Glomerular endothelial cell (primary cell): ENCODE measurements around the gene ESRRA. TPM values are rescaled to one million over a fixed set of nuclear protein-coding genes. Genes with fewer than 3 reads are reported as not detected.

ENCODE experiments used
- DNase-seq: peaks from one replicate; pipeline ENCODE4 v3.0.0-alpha.2; 2011; ENCODE audit warnings: low read depth, low spot score; ENCODE audit errors: extremely low read depth
- total RNA-seq: library from RNA; depleted of rRNA; stranded (reverse); fragments of >200 nt; gene quantifications from 2 replicates; pipeline ENCODE4 v1.2.3, GENCODE V29; 2015

ESRRA gene
- 46.9 and 47.2 TPM in 2 replicates for total RNA-seq

DNA sequence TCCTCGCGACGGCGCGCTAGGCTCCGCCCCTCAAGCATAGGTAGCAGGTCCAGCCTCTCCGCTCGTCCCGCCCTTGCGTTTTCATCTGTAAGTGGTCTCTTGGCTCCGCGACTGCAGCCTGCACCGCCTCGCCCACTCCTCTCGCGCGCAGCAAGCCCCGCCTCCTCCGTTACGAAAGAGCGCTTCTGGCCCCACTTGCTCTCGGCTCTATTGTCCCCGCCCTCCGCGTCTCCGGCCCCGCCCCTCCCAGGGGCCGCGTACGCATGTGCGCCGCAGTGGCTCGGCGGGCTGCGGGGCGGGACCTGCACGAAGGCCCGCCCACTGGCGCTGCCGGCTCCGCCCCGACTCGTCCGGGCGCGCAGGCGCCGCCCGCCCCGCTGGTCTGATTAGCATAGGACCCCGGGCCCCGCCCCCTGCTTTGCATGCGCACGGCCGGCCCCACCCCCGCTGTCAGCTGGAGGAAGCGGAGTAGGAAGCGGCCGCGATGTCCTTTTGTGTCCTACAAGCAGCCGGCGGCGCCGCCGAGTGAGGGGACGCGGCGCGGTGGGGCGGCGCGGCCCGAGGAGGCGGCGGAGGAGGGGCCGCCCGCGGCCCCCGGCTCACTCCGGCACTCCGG is at the start of gene ESRRA:
ESRRA (plus strand) TSS at position 450 of the 616 bp plus-strand sequence. CDS start 1,656 bp downstream, outside the sequence.
- no peak for DNase-seq

GRCh38 chr11:64256300-64256699 is 49.0 kb upstream of the ESRRA start:
- DNase-seq = no peak

DNA sequence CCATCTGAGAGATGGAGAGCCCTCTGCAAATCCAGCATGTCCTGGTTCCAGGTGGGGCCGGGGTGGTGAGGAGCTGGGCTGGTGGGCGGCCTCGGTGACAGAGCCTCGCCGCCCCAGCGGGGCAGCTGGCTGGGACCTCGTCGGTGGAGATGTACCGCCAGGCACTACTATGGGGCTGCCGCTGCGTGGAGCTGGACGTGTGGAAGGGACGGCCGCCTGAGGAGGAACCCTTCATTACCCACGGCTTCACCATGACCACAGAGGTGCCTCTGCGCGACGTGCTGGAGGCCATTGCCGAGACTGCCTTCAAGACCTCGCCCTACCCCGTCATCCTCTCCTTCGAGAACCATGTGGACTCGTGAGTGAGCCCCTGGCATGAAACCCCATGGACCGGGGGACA is 47.0 kb upstream of the ESRRA start:
- no peak for DNase-seq

- DNase-seq = no peak
Measured at GRCh38 chr11:64258946-64259532, 46.3 kb upstream of the ESRRA start.

GRCh38 chr11:64259533-64260067 is 45.7 kb upstream of the ESRRA start:
- DNase-seq = no peak

DNA sequence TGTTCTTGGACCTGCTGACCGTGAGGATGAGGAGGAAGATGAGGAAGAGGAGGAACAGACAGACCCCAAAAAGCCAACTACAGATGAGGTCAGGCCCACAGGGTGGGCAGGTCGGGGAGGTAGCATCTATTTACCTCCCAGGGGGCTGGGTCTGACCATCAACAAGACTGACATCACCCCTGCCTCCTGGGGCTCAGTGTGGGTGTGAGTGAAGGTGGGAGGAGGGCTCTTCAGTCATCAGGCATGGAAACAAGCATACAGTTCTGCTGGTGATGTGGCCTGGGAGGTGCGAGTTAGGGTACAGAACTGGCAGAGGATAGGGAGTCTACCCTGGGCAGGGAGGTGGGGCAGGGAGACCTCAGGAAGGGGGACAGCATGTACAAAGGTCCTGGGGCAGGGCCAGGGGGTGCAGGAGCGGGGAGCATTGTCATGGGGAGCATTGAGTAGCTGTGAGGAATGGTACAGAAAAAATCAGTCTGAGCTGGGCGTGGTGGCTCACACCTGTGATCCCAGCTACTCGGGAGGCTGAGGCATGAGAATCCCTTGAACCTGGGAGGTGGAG is 45.1 kb upstream of the ESRRA start:
- no peak for DNase-seq

DNA sequence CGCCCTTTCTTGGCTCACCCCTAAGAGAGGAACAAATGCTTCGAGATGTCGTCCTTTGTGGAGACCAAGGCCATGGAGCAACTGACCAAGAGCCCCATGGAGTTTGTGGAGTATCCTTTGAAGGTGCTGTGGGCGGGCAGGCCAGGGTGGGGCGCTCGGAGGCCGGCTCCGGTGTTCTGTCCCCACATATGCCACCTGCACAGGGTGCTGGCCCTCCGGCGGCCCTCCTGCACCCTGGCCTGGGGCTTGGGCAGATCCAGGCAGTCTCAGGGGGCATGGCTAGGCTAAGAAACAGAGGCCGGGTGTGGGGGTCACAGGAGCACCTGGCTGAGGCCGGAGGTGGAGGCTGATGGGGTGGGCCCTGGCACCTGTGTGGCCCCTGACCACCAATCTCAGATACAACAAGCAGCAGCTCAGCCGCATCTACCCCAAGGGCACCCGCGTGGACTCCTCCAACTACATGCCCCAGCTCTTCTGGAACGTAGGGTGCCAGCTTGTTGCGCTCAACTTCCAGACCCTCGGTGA is 43.7 kb upstream of the ESRRA start:
- DNase-seq = no peak

DNA sequence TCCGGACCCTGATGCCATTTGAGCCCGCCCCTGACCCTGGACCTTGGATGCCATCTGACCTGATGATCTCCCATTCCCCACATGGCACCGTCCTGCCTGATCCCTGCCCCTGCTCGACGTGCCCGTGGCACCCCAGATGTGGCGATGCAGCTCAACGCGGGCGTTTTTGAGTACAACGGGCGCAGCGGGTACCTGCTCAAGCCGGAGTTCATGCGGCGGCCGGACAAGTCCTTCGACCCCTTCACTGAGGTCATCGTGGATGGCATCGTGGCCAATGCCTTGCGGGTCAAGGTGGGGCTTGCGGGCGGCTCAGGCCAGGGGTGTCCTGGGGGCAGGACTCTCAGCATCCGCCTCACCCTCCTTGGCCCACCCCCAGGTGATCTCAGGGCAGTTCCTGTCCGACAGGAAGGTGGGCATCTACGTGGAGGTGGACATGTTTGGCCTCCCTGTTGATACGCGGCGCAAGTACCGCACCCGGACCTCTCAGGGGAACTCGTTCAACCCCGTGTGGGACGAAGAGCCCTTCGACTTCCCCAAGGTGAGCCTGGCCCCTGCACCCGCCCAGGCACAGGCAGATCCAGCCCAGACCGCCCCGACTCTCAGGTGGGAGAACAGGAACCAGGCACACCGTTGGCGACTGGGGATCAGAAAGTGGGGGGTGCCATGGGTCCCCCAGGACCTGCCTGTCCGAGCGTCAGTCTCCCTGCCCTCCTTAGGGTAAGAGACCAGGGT is 42.9 kb upstream of the ESRRA start:
- no peak for DNase-seq

DNA sequence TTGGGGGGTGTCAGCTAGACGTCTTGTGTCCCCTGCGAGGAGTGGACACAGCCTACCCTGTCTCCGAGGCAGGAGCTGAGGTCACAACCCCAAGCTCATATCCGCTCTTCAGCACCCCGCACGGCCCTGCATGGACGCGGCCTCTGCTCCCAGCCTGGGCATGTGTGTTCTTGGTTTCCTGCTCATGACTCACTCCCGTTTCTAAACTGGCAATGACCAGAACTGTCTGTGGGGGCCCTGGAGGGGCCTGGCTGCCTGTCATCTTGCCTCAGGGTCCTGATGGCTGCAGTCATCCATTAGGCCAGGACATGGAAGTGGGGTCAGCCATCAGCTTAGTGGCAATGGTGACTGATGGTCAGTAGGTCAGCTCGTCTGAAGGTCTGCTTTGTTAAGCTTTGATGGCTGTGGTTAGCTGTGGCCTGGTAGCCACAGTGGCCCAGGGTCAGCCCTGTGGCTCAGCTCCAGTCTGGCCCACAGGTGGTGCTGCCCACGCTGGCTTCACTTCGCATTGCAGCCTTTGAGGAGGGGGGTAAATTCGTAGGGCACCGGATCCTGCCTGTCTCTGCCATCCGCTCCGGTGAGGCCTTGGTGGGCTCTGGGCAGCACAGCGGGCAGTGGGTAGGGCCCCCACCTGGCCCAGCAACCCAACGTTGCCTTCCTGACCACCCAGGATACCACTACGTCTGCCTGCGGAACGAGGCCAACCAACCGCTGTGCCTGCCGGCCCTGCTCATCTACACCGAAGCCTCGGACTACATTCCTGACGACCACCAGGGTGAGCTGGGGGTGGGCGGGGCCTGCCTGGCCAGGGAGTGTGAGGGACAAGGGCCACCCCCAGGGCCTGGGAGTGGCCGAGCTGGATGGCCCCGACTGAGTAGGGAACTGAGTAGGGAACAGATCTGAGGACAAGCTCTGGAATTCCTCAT is 42.0 kb upstream of the ESRRA start:
- DNase-seq = no peak

GRCh38 chr11:64263947-64264317 is 41.4 kb upstream of the ESRRA start:
- no peak for DNase-seq

- DNase-seq = no peak
Measured at GRCh38 chr11:64264371-64264852, 40.9 kb upstream of the ESRRA start.

DNA sequence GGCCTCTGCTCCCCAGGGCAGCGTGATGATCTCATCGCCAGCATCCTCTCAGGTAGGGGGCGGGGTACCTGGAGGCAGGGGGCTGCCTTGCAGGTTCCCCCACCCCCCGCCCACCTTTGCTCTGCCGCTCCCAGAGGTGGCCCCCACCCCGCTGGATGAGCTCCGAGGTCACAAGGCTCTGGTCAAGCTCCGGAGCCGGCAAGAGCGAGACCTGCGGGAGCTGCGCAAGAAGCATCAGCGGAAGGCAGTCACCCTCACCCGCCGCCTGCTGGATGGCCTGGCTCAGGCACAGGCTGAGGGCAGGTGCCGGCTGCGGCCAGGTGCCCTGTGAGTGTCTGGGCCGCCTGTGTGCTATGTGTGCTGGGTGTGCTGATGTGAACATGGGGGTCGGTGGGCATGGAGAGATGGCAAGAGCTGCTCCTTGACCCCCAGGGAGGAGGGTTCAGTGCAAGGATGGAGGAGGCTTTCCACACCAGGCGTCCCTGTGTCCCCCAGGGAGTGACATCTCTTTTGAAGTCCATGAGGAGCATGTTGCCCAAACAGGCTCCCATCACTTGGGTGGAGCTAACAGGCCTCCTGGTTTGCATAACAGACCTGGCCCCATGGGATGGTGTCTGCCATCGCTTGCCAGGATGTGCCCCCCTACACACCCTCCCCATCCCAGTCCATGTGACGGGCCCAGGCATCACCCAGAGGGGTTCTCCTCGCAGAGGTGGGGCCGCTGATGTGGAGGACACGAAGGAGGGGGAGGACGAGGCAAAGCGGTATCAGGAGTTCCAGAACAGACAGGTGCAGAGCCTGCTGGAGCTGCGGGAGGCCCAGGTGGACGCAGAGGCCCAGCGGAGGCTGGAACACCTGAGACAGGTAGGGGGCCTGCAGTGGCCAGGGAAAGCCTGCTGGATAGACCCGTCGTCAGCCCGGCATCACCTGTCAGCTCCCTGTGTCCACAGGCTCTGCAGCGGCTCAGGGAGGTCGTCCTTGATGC is 39.9 kb upstream of the ESRRA start:
- DNase-seq = no peak

DNA sequence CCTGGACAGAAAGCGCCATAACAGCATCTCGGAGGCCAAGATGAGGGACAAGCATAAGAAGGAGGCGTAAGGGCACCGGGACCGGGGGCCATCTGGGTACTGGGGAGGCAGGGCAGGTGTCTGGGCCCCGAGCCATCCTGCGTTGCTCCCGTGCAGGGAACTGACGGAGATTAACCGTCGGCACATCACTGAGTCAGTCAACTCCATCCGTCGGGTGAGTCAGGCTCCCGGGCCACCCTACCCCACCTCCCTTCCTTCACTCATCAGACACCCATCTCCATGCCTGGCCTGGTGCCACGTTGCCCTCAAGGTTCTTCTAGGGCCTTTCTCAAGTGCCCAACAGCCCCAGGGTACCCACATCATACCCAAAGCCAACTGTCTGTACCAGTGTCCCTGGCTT is 39.0 kb upstream of the ESRRA start:
- DNase-seq = no peak

GRCh38 chr11:64267207-64267945 is 37.9 kb upstream of the ESRRA start:
- DNase-seq = no peak

DNA sequence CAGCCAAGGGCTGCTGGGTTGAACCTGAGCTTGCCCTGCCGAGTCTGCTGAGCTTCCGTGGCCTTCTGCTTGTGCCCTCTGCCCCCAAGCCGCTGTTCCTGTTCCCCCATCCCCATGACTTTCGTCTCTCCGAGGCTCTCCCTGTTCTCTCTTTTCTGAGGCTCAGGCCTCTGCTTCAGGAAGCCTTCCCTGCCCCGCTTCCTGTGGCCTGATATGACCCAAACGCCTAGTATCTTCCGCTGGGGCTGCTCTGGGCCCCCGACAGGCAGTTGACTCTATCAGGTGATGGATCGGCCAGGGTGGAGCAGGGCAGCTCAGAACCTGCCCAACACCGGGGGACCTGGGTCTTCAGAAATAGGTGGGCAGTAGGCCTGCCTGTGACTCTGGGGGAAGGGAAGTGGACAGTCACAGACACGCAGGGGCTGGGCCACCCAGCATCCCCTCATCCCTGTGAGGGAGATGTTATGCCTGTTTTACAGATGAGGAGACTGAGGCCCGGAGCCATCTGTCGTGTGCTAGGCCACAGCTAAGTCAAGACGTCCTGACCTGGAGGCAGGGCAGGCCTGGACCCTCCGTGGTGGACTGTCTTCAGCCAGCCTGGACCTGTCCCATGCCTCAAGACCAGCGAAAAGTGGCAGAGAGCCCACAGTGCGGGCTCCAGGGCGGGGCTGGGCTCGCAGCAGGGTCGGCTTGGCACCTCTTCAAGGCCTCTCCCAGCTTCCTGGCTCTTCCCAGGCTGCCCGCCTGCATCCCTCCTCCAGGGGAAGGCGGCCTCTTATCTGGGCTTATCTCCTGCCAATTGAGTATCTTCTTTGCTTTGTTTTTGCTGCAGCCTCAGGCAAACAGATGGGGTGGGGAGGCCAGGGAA is 37.1 kb upstream of the ESRRA start:
- DNase-seq = no peak

- DNase-seq = no peak
Measured at GRCh38 chr11:64268893-64269539, 36.3 kb upstream of the ESRRA start.
